ENCODE data around the gene RAB28. TPM values are rescaled to one million over a fixed set of nuclear protein-coding genes. Genes with fewer than 3 reads are reported as not detected.
A peak's percentile ranks its signal among the peaks of the same experiment; 100 is the strongest.
"Not testable (repeated sequence)": the region's sequence is repeated elsewhere in the genome, so short reads cannot be mapped to it uniquely, and the experiment has no call there.

RAB28 gene
- total RNA-seq, 1 experiment from 2014 or later: 36.8 TPM

GRCh38 chr4:13399257-13399656, 84.9 kb downstream of the RAB28 start:
- in situ Hi-C loops (cut with HindIII; ENCODE audit: low sequenced_read_pairs): no loop called here
- no peak for DNase-seq (ENCODE audit: low spot score)

GRCh38 chr4:13396161-13396560, 88.0 kb downstream of the RAB28 start:
- in situ Hi-C loops (cut with HindIII; ENCODE audit: low sequenced_read_pairs): no loop called here
- DNase-seq (ENCODE audit: low spot score): no peak

GRCh38 chr4:13389901-13390300, 94.2 kb downstream of the RAB28 start:
- in situ Hi-C loops (cut with HindIII; ENCODE audit: low sequenced_read_pairs); DNase-seq (ENCODE audit: low spot score): not testable (repeated sequence)

- in situ Hi-C loops (cut with HindIII; ENCODE audit: low sequenced_read_pairs): no loop called here
- DNase-seq (ENCODE audit: low spot score): no peak
Measured at GRCh38 chr4:13386405-13387107, 97.6 kb downstream of the RAB28 start.

- in situ Hi-C loops (cut with HindIII; ENCODE audit: low sequenced_read_pairs): no loop called here
- no peak for DNase-seq (ENCODE audit: low spot score)
Measured at GRCh38 chr4:13384055-13384454, 100.1 kb downstream of the RAB28 start.

- DNase-seq (ENCODE audit: low spot score): no peak
- in situ Hi-C loops (cut with HindIII; ENCODE audit: low sequenced_read_pairs): no loop called here
Measured at GRCh38 chr4:13378973-13379759, 105.0 kb downstream of the RAB28 start.

GRCh38 chr4:13371048-13371447, 113.1 kb downstream of the RAB28 start:
- DNase-seq (ENCODE audit: low spot score): peak; percentile 45
- in situ Hi-C loops (cut with HindIII; ENCODE audit: low sequenced_read_pairs): no loop called here

- in situ Hi-C loops (cut with HindIII; ENCODE audit: low sequenced_read_pairs): no loop called here
Measured at GRCh38 chr4:13368217-13368616, 115.9 kb downstream of the RAB28 start.

GRCh38 chr4:13367691-13368090, 116.4 kb downstream of the RAB28 start:
- DNase-seq (ENCODE audit: low spot score): no peak
- in situ Hi-C loops (cut with HindIII; ENCODE audit: low sequenced_read_pairs): no loop called here

More at GRCh38 chr4:13368217-13368616, 115.9 kb downstream of the RAB28 start:
- DNase-seq (ENCODE audit: low spot score): no peak

- in situ Hi-C loops (cut with HindIII; ENCODE audit: low sequenced_read_pairs): no loop called here
- DNase-seq (ENCODE audit: low spot score): no peak
Measured at GRCh38 chr4:13367244-13367643, 116.9 kb downstream of the RAB28 start.

GRCh38 chr4:13365195-13365594, 118.9 kb downstream of the RAB28 start:
- no peak for DNase-seq (ENCODE audit: low spot score)
- in situ Hi-C loops (cut with HindIII; ENCODE audit: low sequenced_read_pairs): no loop called here

GRCh38 chr4:13364653-13365052, 119.5 kb downstream of the RAB28 start:
- in situ Hi-C loops (cut with HindIII; ENCODE audit: low sequenced_read_pairs): no loop called here
- DNase-seq (ENCODE audit: low spot score): no peak

- in situ Hi-C loops (cut with HindIII; ENCODE audit: low sequenced_read_pairs): no loop called here
Measured at GRCh38 chr4:13364172-13364571, 120.0 kb downstream of the RAB28 start.

GRCh38 chr4:13359809-13360208, 124.3 kb downstream of the RAB28 start:
- DNase-seq (ENCODE audit: low spot score): no peak
- in situ Hi-C loops (cut with HindIII; ENCODE audit: low sequenced_read_pairs): no loop called here

More at GRCh38 chr4:13364172-13364571, 120.0 kb downstream of the RAB28 start:
- DNase-seq (ENCODE audit: low spot score): no peak

- DNase-seq (ENCODE audit: low spot score): no peak
- in situ Hi-C loops (cut with HindIII; ENCODE audit: low sequenced_read_pairs): no loop called here
Measured at GRCh38 chr4:13355111-13355880, 128.8 kb downstream of the RAB28 start.

GRCh38 chr4:13349096-13349495, 135.0 kb downstream of the RAB28 start:
- in situ Hi-C loops (cut with HindIII; ENCODE audit: low sequenced_read_pairs): no loop called here
- DNase-seq (ENCODE audit: low spot score): no peak

GRCh38 chr4:13348216-13348615, 135.9 kb downstream of the RAB28 start:
- in situ Hi-C loops (cut with HindIII; ENCODE audit: low sequenced_read_pairs): no loop called here
- DNase-seq (ENCODE audit: low spot score): no peak

GRCh38 chr4:13347517-13348125, 136.5 kb downstream of the RAB28 start:
- no peak for DNase-seq (ENCODE audit: low spot score)
- in situ Hi-C loops (cut with HindIII; ENCODE audit: low sequenced_read_pairs): no loop called here

- DNase-seq (ENCODE audit: low spot score): no peak
- in situ Hi-C loops (cut with HindIII; ENCODE audit: low sequenced_read_pairs): no loop called here
Measured at GRCh38 chr4:13344216-13344615, 139.9 kb downstream of the RAB28 start.
